HEK293 (cell line): ENCODE data around the gene PDE4B.

Source experiments
- CTCF ChIP-seq: fragments of 450-650 bp; formaldehyde crosslinking; IDR thresholded peaks from 2 replicates; pipeline ENCODE4 v1.5.1; 2016; ENCODE audit warnings: missing biosample characterization, missing genetic modification characterization
- ZBTB7A ChIP-seq: fragments of 450-650 bp; formaldehyde crosslinking; IDR thresholded peaks from 2 replicates; pipeline ENCODE4 v1.5.1; 2016; ENCODE audit warnings: low read depth, missing biosample characterization, missing genetic modification characterization
- TF ChIP-seq, protein P1 (sequence below): fragments of 450-650 bp; formaldehyde crosslinking; conservative IDR thresholded peaks from 2 replicates; pipeline ENCODE4 v1.5.1; 2016; ENCODE audit warnings: low read depth, missing biosample characterization, missing genetic modification characterization

- no peak for TF ChIP-seq CTCF (tag by site-specific recombination)
- TF ChIP-seq ZBTB7A, result no peak
- TF ChIP-seq, protein P1, sequence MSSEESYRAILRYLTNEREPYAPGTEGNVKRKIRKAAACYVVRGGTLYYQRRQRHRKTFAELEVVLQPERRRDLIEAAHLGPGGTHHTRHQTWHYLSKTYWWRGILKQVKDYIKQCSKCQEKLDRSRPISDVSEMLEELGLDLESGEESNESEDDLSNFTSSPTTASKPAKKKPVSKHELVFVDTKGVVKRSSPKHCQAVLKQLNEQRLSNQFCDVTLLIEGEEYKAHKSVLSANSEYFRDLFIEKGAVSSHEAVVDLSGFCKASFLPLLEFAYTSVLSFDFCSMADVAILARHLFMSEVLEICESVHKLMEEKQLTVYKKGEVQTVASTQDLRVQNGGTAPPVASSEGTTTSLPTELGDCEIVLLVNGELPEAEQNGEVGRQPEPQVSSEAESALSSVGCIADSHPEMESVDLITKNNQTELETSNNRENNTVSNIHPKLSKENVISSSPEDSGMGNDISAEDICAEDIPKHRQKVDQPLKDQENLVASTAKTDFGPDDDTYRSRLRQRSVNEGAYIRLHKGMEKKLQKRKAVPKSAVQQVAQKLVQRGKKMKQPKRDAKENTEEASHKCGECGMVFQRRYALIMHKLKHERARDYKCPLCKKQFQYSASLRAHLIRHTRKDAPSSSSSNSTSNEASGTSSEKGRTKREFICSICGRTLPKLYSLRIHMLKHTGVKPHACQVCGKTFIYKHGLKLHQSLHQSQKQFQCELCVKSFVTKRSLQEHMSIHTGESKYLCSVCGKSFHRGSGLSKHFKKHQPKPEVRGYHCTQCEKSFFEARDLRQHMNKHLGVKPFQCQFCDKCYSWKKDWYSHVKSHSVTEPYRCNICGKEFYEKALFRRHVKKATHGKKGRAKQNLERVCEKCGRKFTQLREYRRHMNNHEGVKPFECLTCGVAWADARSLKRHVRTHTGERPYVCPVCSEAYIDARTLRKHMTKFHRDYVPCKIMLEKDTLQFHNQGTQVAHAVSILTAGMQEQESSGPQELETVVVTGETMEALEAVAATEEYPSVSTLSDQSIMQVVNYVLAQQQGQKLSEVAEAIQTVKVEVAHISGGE, result no peak
Measured at GRCh38 chr1:66265268-66265667, 472.6 kb downstream of the PDE4B start.
